H9 (cell line): Measurements from ENCODE around the gene GFPT2. TPM values are rescaled to one million over a fixed set of nuclear protein-coding genes. Genes with fewer than 3 reads are reported as not detected.
A peak's percentile ranks its signal among the peaks of the same experiment; 100 is the strongest.

Experiments used
- DNase-seq: peaks from one replicate; pipeline ENCODE4 v3.0.0-alpha.2; 2017
- H2AFZ ChIP-seq: one replicate; pipeline ENCODE4 v1.6.1; 2013; ENCODE audit warnings: mild to moderate bottlenecking, low read length, control low read depth, moderate library complexity
- H2AK5ac ChIP-seq: 2 replicates; pipeline ENCODE4 v1.6.1; 2013; ENCODE audit warnings: low read length, control low read depth, mixed read lengths; ENCODE audit not compliant: insufficient read length
- H2BK120ac ChIP-seq: one replicate; pipeline ENCODE4 v1.6.1; 2013; ENCODE audit warnings: low read depth, mild to moderate bottlenecking, low read length, control low read depth, inconsistent platforms; ENCODE audit not compliant: poor library complexity, severe bottlenecking
- H2BK12ac ChIP-seq: 2 replicates; pipeline ENCODE4 v1.6.1; 2013; ENCODE audit warnings: low read length, control low read depth, mixed read lengths, low read depth; ENCODE audit not compliant: insufficient read length
- H2BK15ac ChIP-seq: 2 replicates; pipeline ENCODE4 v1.6.1; 2013; ENCODE audit warnings: low read depth, low read length, control low read depth
- H2BK20ac ChIP-seq: one replicate; pipeline ENCODE4 v1.6.1; 2013; ENCODE audit warnings: low read depth, mild to moderate bottlenecking, low read length, control low read depth, inconsistent platforms; ENCODE audit not compliant: poor library complexity, severe bottlenecking
- H2BK5ac ChIP-seq: 2 replicates; pipeline ENCODE4 v1.6.1; 2013; ENCODE audit warnings: low read length, control low read depth, mixed read lengths; ENCODE audit not compliant: insufficient read length
- H3K14ac ChIP-seq: 2 replicates; pipeline ENCODE4 v1.6.1; 2013; ENCODE audit warnings: low read length, control low read depth; ENCODE audit not compliant: insufficient read depth
- H3K18ac ChIP-seq: 2 replicates; pipeline ENCODE4 v1.6.1; 2013; ENCODE audit warnings: low read depth, mild to moderate bottlenecking, mixed read lengths, low read length, control low read depth; ENCODE audit not compliant: insufficient read length
- H3K23ac ChIP-seq: 2 replicates; pipeline ENCODE4 v1.6.1; 2013; ENCODE audit warnings: low read length, control low read depth, mixed read lengths, low read depth; ENCODE audit not compliant: insufficient read length
- H3K23me2 ChIP-seq: 2 replicates; pipeline ENCODE4 v1.6.1; 2013; ENCODE audit warnings: low read depth, mild to moderate bottlenecking, mixed read lengths, low read length, control low read depth; ENCODE audit not compliant: insufficient read length, poor library complexity, severe bottlenecking
- H3K27ac ChIP-seq: 2 replicates; pipeline ENCODE4 v1.5.1; 2013; ENCODE audit warnings: low read length, control low read depth, mixed read lengths, low read depth; ENCODE audit not compliant: insufficient read length
- H3K27me3 ChIP-seq: 2 replicates; pipeline ENCODE4 v1.6.1; 2013; ENCODE audit warnings: low read length, control low read depth, inconsistent platforms; ENCODE audit not compliant: insufficient read depth
- H3K4ac ChIP-seq: 2 replicates; pipeline ENCODE4 v1.6.1; 2013; ENCODE audit warnings: low read depth, mild to moderate bottlenecking, control low read depth, inconsistent platforms, low read length, moderate library complexity
- H3K4me1 ChIP-seq: 2 replicates; pipeline ENCODE4 v1.6.1; 2013; ENCODE audit warnings: low read length, control low read depth, inconsistent platforms; ENCODE audit not compliant: insufficient read depth
- H3K4me2 ChIP-seq: 2 replicates; pipeline ENCODE4 v1.6.1; 2013; ENCODE audit warnings: low read length, control low read depth, mixed read lengths; ENCODE audit not compliant: insufficient read length, insufficient read depth
- H3K56ac ChIP-seq: 2 replicates; pipeline ENCODE4 v1.6.1; 2013; ENCODE audit warnings: low read depth, mild to moderate bottlenecking, mixed read lengths, low read length, control low read depth; ENCODE audit not compliant: insufficient read length
- H3K79me1 ChIP-seq: 2 replicates; pipeline ENCODE4 v1.6.1; 2013; ENCODE audit warnings: low read depth, mild to moderate bottlenecking, moderate library complexity, low read length, control low read depth, inconsistent platforms; ENCODE audit not compliant: insufficient read depth, poor library complexity, severe bottlenecking
- H3K79me2 ChIP-seq: 2 replicates; pipeline ENCODE4 v1.6.1; 2013; ENCODE audit warnings: low read length, control low read depth, inconsistent platforms; ENCODE audit not compliant: insufficient read depth
- H3K9ac ChIP-seq: 2 replicates; pipeline ENCODE4 v1.6.1; 2013; ENCODE audit warnings: low read length, control low read depth, mixed read lengths; ENCODE audit not compliant: insufficient read length; ENCODE audit errors: extremely low read depth
- H3K9me3 ChIP-seq: one replicate; pipeline ENCODE4 v1.6.1; 2013; ENCODE audit warnings: low read depth, low read length, inconsistent platforms; ENCODE audit not compliant: control insufficient read depth
- H3T11ph ChIP-seq: one replicate; pipeline ENCODE4 v1.6.1; 2013; ENCODE audit warnings: mild to moderate bottlenecking, low read length, control low read depth, inconsistent platforms
- H4K20me1 ChIP-seq: one replicate; pipeline ENCODE4 v1.6.1; 2013; ENCODE audit not compliant: control insufficient read depth, insufficient read length, insufficient read depth
- H4K5ac ChIP-seq: 2 replicates; pipeline ENCODE4 v1.6.1; 2013; ENCODE audit warnings: low read depth, mild to moderate bottlenecking, mixed read lengths, low read length, control low read depth; ENCODE audit not compliant: insufficient read length
- H4K8ac ChIP-seq: replicated peaks from 2 replicates; pipeline ENCODE4 v1.6.1; 2013; ENCODE audit warnings: low read length, control low read depth, mixed read lengths, low read depth; ENCODE audit not compliant: insufficient read length
- H4K91ac ChIP-seq: 2 replicates; pipeline ENCODE4 v1.6.1; 2013; ENCODE audit warnings: low read depth, mild to moderate bottlenecking, moderate library complexity, mixed read lengths, low read length, control low read depth; ENCODE audit not compliant: insufficient read length
- H3K27ac Mint-ChIP-seq, 3 experiments: 2 replicates in 2 of 3; 3 replicates in 1 of 3; pipeline ENCODE4 v1.8.0; 2020 to 2021; ENCODE audit warnings: mixed read lengths in 3 of 3, mild to moderate bottlenecking in 1 of 3, moderate library complexity in 1 of 3
- H3K27me3 Mint-ChIP-seq: 2 replicates; pipeline ENCODE4 v1.8.0; 2021; ENCODE audit warnings: low read depth, mild to moderate bottlenecking, moderate library complexity, mixed read lengths
- H3K36me3 Mint-ChIP-seq, 3 experiments: 2 replicates in 2 of 3; 3 replicates in 1 of 3; pipeline ENCODE4 v1.8.0; 2020 to 2021; ENCODE audit warnings: low read depth in 3 of 3, mixed read lengths in 3 of 3; ENCODE audit not compliant: insufficient read depth in 1 of 3
- H3K4me1 Mint-ChIP-seq, 2 experiments: 2 replicates each; pipeline ENCODE4 v1.8.0; 2020; ENCODE audit warnings: mixed read lengths in 2 of 2
- H3K4me3 Mint-ChIP-seq, 2 experiments: 2 replicates in 1 of 2; 3 replicates in 1 of 2; pipeline ENCODE4 v1.8.0; 2020 to 2021; ENCODE audit warnings: mild to moderate bottlenecking in 2 of 2, mixed read lengths in 2 of 2, moderate library complexity in 1 of 2
- H3K9me3 Mint-ChIP-seq, 2 experiments: 2 replicates in 1 of 2; 3 replicates in 1 of 2; pipeline ENCODE4 v1.8.0; 2020; ENCODE audit warnings: mild to moderate bottlenecking in 2 of 2, mixed read lengths in 2 of 2, moderate library complexity in 1 of 2
- WGBS: extraction: QIAGEN DNeasy Blood & Tissue Kit; methylation state at CpG from one replicate; pipeline ENCODE4 v1.1.7; 2013; ENCODE audit warnings: missing lambda C conversion rate, low lambda C conversion rate, mixed read lengths; ENCODE audit not compliant: insufficient read length; ENCODE audit errors: extremely low coverage; 5-methylcytosine and 5-hydroxymethylcytosine counted together
- total RNA-seq: library from RNA; stranded (reverse); gene quantifications from 2 replicates; pipeline ENCODE4 v1.2.1, GENCODE V29; 2021
- TF ChIP-seq, protein P1 (sequence below): fragments of 200-600 bp; sonication (generic); conservative IDR thresholded peaks from 3 replicates; pipeline ENCODE4 v1.8.0; 2021; ENCODE audit warnings: antibody characterized with exemption, mild to moderate bottlenecking

GFPT2 gene
- total RNA-seq, 1 experiment from 2014 or later, result 89.8 TPM

DNA sequence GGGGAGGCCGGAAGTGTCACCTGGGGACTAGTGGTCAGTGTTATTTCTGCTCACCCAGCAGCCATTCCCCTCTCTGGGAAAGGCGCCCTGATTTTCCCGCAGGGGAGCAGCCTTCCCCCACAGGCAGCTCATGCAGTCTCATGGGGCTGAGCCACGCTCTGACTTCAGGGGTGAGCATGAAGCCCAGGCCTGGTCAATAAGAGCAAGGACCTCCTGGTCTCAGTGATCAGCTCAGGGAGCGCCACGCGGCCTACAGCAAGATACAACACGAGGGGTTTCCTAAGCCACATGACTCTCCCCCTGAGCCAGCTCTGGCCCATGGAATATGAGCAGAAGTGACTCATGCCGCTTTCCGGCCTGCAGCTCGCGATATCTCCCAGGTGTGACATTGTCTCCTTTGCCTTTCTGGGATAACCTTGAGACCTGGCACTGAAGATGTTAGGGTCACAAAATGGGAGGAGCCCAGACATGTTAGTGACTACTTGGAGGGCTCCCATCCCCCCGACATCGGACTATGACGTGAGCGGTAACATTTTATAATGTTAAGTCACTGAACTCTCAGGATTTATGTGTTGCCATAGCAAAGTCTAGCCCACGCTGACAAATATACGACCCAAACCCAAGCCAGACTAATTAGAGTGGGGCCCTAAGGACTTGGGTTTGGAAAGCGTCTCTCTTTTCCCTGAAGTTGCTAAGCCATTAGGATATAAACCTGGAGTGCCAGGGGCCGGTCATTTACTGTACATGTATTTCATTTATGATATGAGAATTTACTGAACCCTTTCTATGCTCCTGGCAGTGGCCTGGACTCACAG, 46.5 kb upstream of the GFPT2 start:
- H3K18ac ChIP-seq, result no peak overlapping the region
- no peak overlapping the region for H3K4ac ChIP-seq
- no peak overlapping the region for H2BK120ac ChIP-seq
- Mint-ChIP-seq H3K27ac (peak overlapping the region in 1 of 3 experiments; percentile 44; a peak in 2 of 7 replicates), H3K36me3 (peaks cover 0 to 12% (median 0%) of the 10 kb centered on the region in 3 experiments; a peak in 2 of 7 replicates), H3K4me1 (no peaks in the 10 kb centered on the region), H3K9me3 (peaks cover 12 to 13% of the 10 kb centered on the region in 2 experiments; a peak in 4 of 5 replicates), H3K27me3 (peaks cover 4% of the 10 kb centered on the region), H3K4me3 (no peak overlapping the region)
- H3K56ac ChIP-seq, result no peak overlapping the region
- H4K91ac ChIP-seq, result no peak overlapping the region
- H4K5ac ChIP-seq, result no peak overlapping the region
- no peaks in the 10 kb centered on the region for H3K79me2 ChIP-seq
- no peak for DNase-seq
- H4K20me1 ChIP-seq, result no peaks in the 10 kb centered on the region
- H2BK15ac ChIP-seq, result no peak overlapping the region
- H3K27ac ChIP-seq, result no peak overlapping the region
- no peak overlapping the region for H2BK5ac ChIP-seq
- H2AFZ ChIP-seq, result no peak overlapping the region
- H3K23me2 ChIP-seq, result no peaks in the 10 kb centered on the region
- TF ChIP-seq, protein P1, sequence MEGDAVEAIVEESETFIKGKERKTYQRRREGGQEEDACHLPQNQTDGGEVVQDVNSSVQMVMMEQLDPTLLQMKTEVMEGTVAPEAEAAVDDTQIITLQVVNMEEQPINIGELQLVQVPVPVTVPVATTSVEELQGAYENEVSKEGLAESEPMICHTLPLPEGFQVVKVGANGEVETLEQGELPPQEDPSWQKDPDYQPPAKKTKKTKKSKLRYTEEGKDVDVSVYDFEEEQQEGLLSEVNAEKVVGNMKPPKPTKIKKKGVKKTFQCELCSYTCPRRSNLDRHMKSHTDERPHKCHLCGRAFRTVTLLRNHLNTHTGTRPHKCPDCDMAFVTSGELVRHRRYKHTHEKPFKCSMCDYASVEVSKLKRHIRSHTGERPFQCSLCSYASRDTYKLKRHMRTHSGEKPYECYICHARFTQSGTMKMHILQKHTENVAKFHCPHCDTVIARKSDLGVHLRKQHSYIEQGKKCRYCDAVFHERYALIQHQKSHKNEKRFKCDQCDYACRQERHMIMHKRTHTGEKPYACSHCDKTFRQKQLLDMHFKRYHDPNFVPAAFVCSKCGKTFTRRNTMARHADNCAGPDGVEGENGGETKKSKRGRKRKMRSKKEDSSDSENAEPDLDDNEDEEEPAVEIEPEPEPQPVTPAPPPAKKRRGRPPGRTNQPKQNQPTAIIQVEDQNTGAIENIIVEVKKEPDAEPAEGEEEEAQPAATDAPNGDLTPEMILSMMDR, result no peak
- no peaks in the 10 kb centered on the region for H3K4me1 ChIP-seq
- H3K14ac ChIP-seq, result no peak overlapping the region
- no peak overlapping the region for H2AK5ac ChIP-seq
- H3K23ac ChIP-seq, result no peak overlapping the region
- H3K4me2 ChIP-seq, result no peak overlapping the region
- no CpG with 5 or more reads among the region's 20 CpGs for WGBS
- no peak overlapping the region for H3T11ph ChIP-seq
- H3K9me3 ChIP-seq, result no peaks in the 10 kb centered on the region
- no peak overlapping the region for H3K9ac ChIP-seq
- no peaks in the 10 kb centered on the region for H3K79me1 ChIP-seq
- H4K8ac ChIP-seq, result no peak overlapping the region
- H2BK20ac ChIP-seq, result no peak overlapping the region
- H3K27me3 ChIP-seq, result no peaks in the 10 kb centered on the region
- no peak overlapping the region for H2BK12ac ChIP-seq
